ENCODE data around the gene RBP3. TPM values are rescaled to one million over a fixed set of nuclear protein-coding genes. Genes with fewer than 3 reads are reported as not detected.

The RBP3 gene
- total RNA-seq, 1 experiment from 2014 or later = not detected

- Histone ChIP-seq H3K9me2 (ENCODE audit: insufficient read depth) (no peaks in the 10 kb centered on the region), H3K4me1 (ENCODE audit: control insufficient read depth in 1 of 2, insufficient read depth in 2 of 2, low read length in 2 of 2) (no peaks in the 10 kb centered on the region), H3K9ac (ENCODE audit: low read length) (no peak overlapping the region), H3K4me2 (ENCODE audit: low read length) (no peak overlapping the region), H3K27me3 (ENCODE audit: insufficient read depth, low read length) (no peaks in the 10 kb centered on the region), H3K9me3 (ENCODE audit: control insufficient read depth in 1 of 2, insufficient read depth in 1 of 2, low read depth in 1 of 2, low read length in 2 of 2) (no peaks in the 10 kb centered on the region), H2AFZ (ENCODE audit: low read depth, low read length, poor library complexity, severe bottlenecking) (no peak overlapping the region), H3K27ac (ENCODE audit: low read depth, low read length) (no peak overlapping the region), H3K4me3 (replicated peaks in 1 of 2; ENCODE audit: low read depth in 1 of 2, low read length in 2 of 2) (no peak overlapping the region), H3K79me2 (ENCODE audit: insufficient read depth, low read length) (no peaks in the 10 kb centered on the region), H4K20me1 (ENCODE audit: insufficient read depth) (no peaks in the 10 kb centered on the region), H3K36me3 (ENCODE audit: control insufficient read depth in 1 of 2, insufficient read depth in 2 of 2, low read length in 2 of 2) (no peaks in the 10 kb centered on the region)
- ChIA-PET CTCF (interaction anchor here (1.7 kb wide), 1 partner anchor 13 kb away, joined by 5 read pairs; no protein-coding TSS in a partner anchor), POLR2A (no interaction called here), RAD21 (ENCODE audit: low non-redundant PET in 1 of 2, low total read pairs in 2 of 2, uncharacterized antibody in 2 of 2, unreplicated experiment in 2 of 2) (no interaction called here)
- intact Hi-C loops (cut with micrococcal nuclease) = no loop called here
- TF ChIP-seq SRF (IDR thresholded peaks at IDR 0.05; ENCODE audit: low read depth) = no peak
- no peak for TF ChIP-seq ZNF274 (IDR thresholded peaks at IDR 0.05; ENCODE audit: low read depth, low read length)
- TF ChIP-seq FOSL1 (IDR thresholded peaks at IDR 0.05; ENCODE audit: low read depth) = no peak
- TF ChIP-seq CEBPB (IDR thresholded peaks at IDR 0.05; ENCODE audit: low read depth) = no peak
- no TSS peak for BruUV-seq (replicated peaks)
- DNase-seq (ENCODE audit: low read depth, low spot score) = no peak
- no peak for ATAC-seq
These were observed 5.2 kb downstream of the RBP3 start for GRCh38 chr10:47353351-47353750.

DNA sequence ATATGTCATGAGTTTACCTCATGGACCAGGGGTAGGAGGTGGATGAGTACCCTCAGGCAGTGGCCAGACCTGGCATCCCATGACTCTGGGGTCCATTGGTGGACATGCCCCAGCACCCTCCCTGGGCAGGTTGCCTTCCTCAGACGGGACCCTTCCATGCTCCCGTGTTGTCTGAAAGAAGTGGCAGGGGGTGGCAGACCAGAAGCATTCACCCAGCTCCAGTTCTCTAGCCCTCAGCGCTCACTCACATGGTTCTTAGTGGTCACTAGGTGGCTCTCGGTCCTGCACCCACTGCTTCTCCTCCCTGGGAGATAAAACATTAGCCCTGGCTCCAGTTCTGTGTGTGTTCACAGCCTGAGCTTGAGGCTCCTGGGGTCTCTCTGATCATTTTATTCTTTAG is 6.0 kb downstream of the RBP3 start:
- H3K27me3 ChIP-seq (ENCODE audit: insufficient read depth, low read length) = no peaks in the 10 kb centered on the region
- no peak overlapping the region for H3K4me2 ChIP-seq (ENCODE audit: low read length)
- ChIA-PET CTCF (interaction anchor here (1.1 to 1.7 kb wide), 2 partner anchors 10 to 14 kb away, joined by 3 to 5 read pairs; no protein-coding TSS in a partner anchor), RAD21 (ENCODE audit: low non-redundant PET in 1 of 2, low total read pairs in 2 of 2, uncharacterized antibody in 2 of 2, unreplicated experiment in 2 of 2) (no interaction called here), POLR2A (no interaction called here)
- no TSS peak for BruUV-seq (replicated peaks)
- no peaks in the 10 kb centered on the region for H4K20me1 ChIP-seq (ENCODE audit: insufficient read depth)
- no peaks in the 10 kb centered on the region for H3K36me3 ChIP-seq (ENCODE audit: control insufficient read depth in 1 of 2, insufficient read depth in 2 of 2, low read length in 2 of 2)
- H3K4me1 ChIP-seq (ENCODE audit: control insufficient read depth in 1 of 2, insufficient read depth in 2 of 2, low read length in 2 of 2) = no peaks in the 10 kb centered on the region
- no peak overlapping the region for H3K4me3 ChIP-seq (replicated peaks in 1 of 2; ENCODE audit: low read depth in 1 of 2, low read length in 2 of 2)
- intact Hi-C loops (cut with micrococcal nuclease) = no loop called here
- no peak for TF ChIP-seq EGR1 (IDR thresholded peaks at IDR 0.05; ENCODE audit: low read depth)
- TF ChIP-seq SIN3A (IDR thresholded peaks at IDR 0.05; ENCODE audit: low read depth) = no peak
- no peak for TF ChIP-seq FOSL1 (IDR thresholded peaks at IDR 0.05; ENCODE audit: low read depth)
- TF ChIP-seq, protein P1, sequence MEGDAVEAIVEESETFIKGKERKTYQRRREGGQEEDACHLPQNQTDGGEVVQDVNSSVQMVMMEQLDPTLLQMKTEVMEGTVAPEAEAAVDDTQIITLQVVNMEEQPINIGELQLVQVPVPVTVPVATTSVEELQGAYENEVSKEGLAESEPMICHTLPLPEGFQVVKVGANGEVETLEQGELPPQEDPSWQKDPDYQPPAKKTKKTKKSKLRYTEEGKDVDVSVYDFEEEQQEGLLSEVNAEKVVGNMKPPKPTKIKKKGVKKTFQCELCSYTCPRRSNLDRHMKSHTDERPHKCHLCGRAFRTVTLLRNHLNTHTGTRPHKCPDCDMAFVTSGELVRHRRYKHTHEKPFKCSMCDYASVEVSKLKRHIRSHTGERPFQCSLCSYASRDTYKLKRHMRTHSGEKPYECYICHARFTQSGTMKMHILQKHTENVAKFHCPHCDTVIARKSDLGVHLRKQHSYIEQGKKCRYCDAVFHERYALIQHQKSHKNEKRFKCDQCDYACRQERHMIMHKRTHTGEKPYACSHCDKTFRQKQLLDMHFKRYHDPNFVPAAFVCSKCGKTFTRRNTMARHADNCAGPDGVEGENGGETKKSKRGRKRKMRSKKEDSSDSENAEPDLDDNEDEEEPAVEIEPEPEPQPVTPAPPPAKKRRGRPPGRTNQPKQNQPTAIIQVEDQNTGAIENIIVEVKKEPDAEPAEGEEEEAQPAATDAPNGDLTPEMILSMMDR (IDR thresholded peaks at IDR 0.05 in 2 of 3, conservative IDR thresholded peaks at IDR 0.05 in 1 of 3; ENCODE audit: borderline replicate concordance in 1 of 3, insufficient read depth in 1 of 3, low read depth in 2 of 3, low read length in 2 of 3) = peak; percentile 6 to 34 (median 29); a peak in 2 of 6 replicates
- no peak for TF ChIP-seq ZFX (IDR thresholded peaks at IDR 0.05)
- peak; percentile 54 for TF ChIP-seq RAD21 (IDR thresholded peaks at IDR 0.05; ENCODE audit: low read depth)
- TF ChIP-seq, protein P2, sequence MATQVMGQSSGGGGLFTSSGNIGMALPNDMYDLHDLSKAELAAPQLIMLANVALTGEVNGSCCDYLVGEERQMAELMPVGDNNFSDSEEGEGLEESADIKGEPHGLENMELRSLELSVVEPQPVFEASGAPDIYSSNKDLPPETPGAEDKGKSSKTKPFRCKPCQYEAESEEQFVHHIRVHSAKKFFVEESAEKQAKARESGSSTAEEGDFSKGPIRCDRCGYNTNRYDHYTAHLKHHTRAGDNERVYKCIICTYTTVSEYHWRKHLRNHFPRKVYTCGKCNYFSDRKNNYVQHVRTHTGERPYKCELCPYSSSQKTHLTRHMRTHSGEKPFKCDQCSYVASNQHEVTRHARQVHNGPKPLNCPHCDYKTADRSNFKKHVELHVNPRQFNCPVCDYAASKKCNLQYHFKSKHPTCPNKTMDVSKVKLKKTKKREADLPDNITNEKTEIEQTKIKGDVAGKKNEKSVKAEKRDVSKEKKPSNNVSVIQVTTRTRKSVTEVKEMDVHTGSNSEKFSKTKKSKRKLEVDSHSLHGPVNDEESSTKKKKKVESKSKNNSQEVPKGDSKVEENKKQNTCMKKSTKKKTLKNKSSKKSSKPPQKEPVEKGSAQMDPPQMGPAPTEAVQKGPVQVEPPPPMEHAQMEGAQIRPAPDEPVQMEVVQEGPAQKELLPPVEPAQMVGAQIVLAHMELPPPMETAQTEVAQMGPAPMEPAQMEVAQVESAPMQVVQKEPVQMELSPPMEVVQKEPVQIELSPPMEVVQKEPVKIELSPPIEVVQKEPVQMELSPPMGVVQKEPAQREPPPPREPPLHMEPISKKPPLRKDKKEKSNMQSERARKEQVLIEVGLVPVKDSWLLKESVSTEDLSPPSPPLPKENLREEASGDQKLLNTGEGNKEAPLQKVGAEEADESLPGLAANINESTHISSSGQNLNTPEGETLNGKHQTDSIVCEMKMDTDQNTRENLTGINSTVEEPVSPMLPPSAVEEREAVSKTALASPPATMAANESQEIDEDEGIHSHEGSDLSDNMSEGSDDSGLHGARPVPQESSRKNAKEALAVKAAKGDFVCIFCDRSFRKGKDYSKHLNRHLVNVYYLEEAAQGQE (IDR thresholded peaks at IDR 0.05; ENCODE audit: low read depth) = no peak
- TF ChIP-seq YY1 (IDR thresholded peaks at IDR 0.05; ENCODE audit: extremely low read depth, insufficient replicate concordance, low read depth, low read length) = no peak
- no peak overlapping the region for H2AFZ ChIP-seq (ENCODE audit: low read depth, low read length, poor library complexity, severe bottlenecking)
- no peak overlapping the region for H3K9ac ChIP-seq (ENCODE audit: low read length)
- H3K79me2 ChIP-seq (ENCODE audit: insufficient read depth, low read length) = no peaks in the 10 kb centered on the region
- no peaks in the 10 kb centered on the region for H3K9me2 ChIP-seq (ENCODE audit: insufficient read depth)
- ATAC-seq (peak; percentile 74), DNase-seq (ENCODE audit: low read depth, low spot score) (no peak)
- H3K27ac ChIP-seq (ENCODE audit: low read depth, low read length) = no peak overlapping the region
- H3K9me3 ChIP-seq (ENCODE audit: control insufficient read depth in 1 of 2, insufficient read depth in 1 of 2, low read depth in 1 of 2, low read length in 2 of 2) = no peaks in the 10 kb centered on the region
